ENCODE data around the gene KIF6.

Gene KIF6

GRCh38 chr6:39444479-39445019, 280.7 kb downstream of the KIF6 start:
- Histone ChIP-seq H3K27me3 (ENCODE audit: control insufficient read depth, insufficient read depth, low read length) (no peaks in the 10 kb centered on the region), H3K9me3 (ENCODE audit: control insufficient read depth, low read length) (no peaks in the 10 kb centered on the region), H3K4me1 (ENCODE audit: control insufficient read depth, insufficient read depth, low read length) (no peaks in the 10 kb centered on the region), H3K4me3 (ENCODE audit: low read length) (no peak overlapping the region), H3K36me3 (ENCODE audit: control insufficient read depth, insufficient read depth, low read length) (no peaks in the 10 kb centered on the region), H3K9ac (ENCODE audit: low read length) (no peak overlapping the region)

GRCh38 chr6:39441986-39442385, 283.2 kb downstream of the KIF6 start:
- Histone ChIP-seq H3K27me3 (ENCODE audit: control insufficient read depth, insufficient read depth, low read length) (no peaks in the 10 kb centered on the region), H3K9ac (ENCODE audit: low read length) (no peak overlapping the region), H3K4me1 (ENCODE audit: control insufficient read depth, insufficient read depth, low read length) (no peaks in the 10 kb centered on the region), H3K36me3 (ENCODE audit: control insufficient read depth, insufficient read depth, low read length) (no peaks in the 10 kb centered on the region), H3K4me3 (ENCODE audit: low read length) (no peak overlapping the region), H3K9me3 (ENCODE audit: control insufficient read depth, low read length) (no peaks in the 10 kb centered on the region)

GRCh38 chr6:39441301-39441700, 283.9 kb downstream of the KIF6 start:
- no peaks in the 10 kb centered on the region for H3K9me3 ChIP-seq (ENCODE audit: control insufficient read depth, low read length)
- H3K9ac ChIP-seq (ENCODE audit: low read length), result no peak overlapping the region
- H3K27me3 ChIP-seq (ENCODE audit: control insufficient read depth, insufficient read depth, low read length), result no peaks in the 10 kb centered on the region
- H3K4me1 ChIP-seq (ENCODE audit: control insufficient read depth, insufficient read depth, low read length), result no peaks in the 10 kb centered on the region
- H3K36me3 ChIP-seq (ENCODE audit: control insufficient read depth, insufficient read depth, low read length), result no peaks in the 10 kb centered on the region
- H3K4me3 ChIP-seq (ENCODE audit: low read length), result no peak overlapping the region

GRCh38 chr6:39440039-39440426, 285.2 kb downstream of the KIF6 start:
- Histone ChIP-seq H3K27me3 (ENCODE audit: control insufficient read depth, insufficient read depth, low read length) (no peaks in the 10 kb centered on the region), H3K4me3 (ENCODE audit: low read length) (no peak overlapping the region), H3K36me3 (ENCODE audit: control insufficient read depth, insufficient read depth, low read length) (no peaks in the 10 kb centered on the region), H3K9ac (ENCODE audit: low read length) (no peak overlapping the region), H3K4me1 (ENCODE audit: control insufficient read depth, insufficient read depth, low read length) (no peaks in the 10 kb centered on the region), H3K9me3 (ENCODE audit: control insufficient read depth, low read length) (no peaks in the 10 kb centered on the region)

- H3K36me3 ChIP-seq (ENCODE audit: control insufficient read depth, insufficient read depth, low read length), result no peaks in the 10 kb centered on the region
- no peaks in the 10 kb centered on the region for H3K27me3 ChIP-seq (ENCODE audit: control insufficient read depth, insufficient read depth, low read length)
- H3K4me1 ChIP-seq (ENCODE audit: control insufficient read depth, insufficient read depth, low read length), result no peaks in the 10 kb centered on the region
- no peak overlapping the region for H3K9ac ChIP-seq (ENCODE audit: low read length)
- no peaks in the 10 kb centered on the region for H3K9me3 ChIP-seq (ENCODE audit: control insufficient read depth, low read length)
- no peak overlapping the region for H3K4me3 ChIP-seq (ENCODE audit: low read length)
Observed at GRCh38 chr6:39439342-39440038, 285.7 kb downstream of the KIF6 start.

- Histone ChIP-seq H3K9ac (ENCODE audit: low read length) (no peak overlapping the region), H3K4me3 (ENCODE audit: low read length) (no peak overlapping the region), H3K4me1 (ENCODE audit: control insufficient read depth, insufficient read depth, low read length) (no peaks in the 10 kb centered on the region), H3K9me3 (ENCODE audit: control insufficient read depth, low read length) (no peaks in the 10 kb centered on the region), H3K36me3 (ENCODE audit: control insufficient read depth, insufficient read depth, low read length) (no peaks in the 10 kb centered on the region), H3K27me3 (ENCODE audit: control insufficient read depth, insufficient read depth, low read length) (no peaks in the 10 kb centered on the region)
Observed at GRCh38 chr6:39433630-39434029, 291.6 kb downstream of the KIF6 start.

GRCh38 chr6:39432330-39433025, 292.7 kb downstream of the KIF6 start:
- Histone ChIP-seq H3K4me1 (ENCODE audit: control insufficient read depth, insufficient read depth, low read length) (no peaks in the 10 kb centered on the region), H3K4me3 (ENCODE audit: low read length) (no peak overlapping the region), H3K9me3 (ENCODE audit: control insufficient read depth, low read length) (no peaks in the 10 kb centered on the region), H3K27me3 (ENCODE audit: control insufficient read depth, insufficient read depth, low read length) (no peaks in the 10 kb centered on the region), H3K9ac (ENCODE audit: low read length) (no peak overlapping the region), H3K36me3 (ENCODE audit: control insufficient read depth, insufficient read depth, low read length) (no peaks in the 10 kb centered on the region)

GRCh38 chr6:39430871-39431523, 294.2 kb downstream of the KIF6 start:
- no peak overlapping the region for H3K9ac ChIP-seq (ENCODE audit: low read length)
- H3K4me1 ChIP-seq (ENCODE audit: control insufficient read depth, insufficient read depth, low read length), result peaks cover 3% of the 10 kb centered on the region
- no peak overlapping the region for H3K4me3 ChIP-seq (ENCODE audit: low read length)
- no peaks in the 10 kb centered on the region for H3K9me3 ChIP-seq (ENCODE audit: control insufficient read depth, low read length)
- H3K27me3 ChIP-seq (ENCODE audit: control insufficient read depth, insufficient read depth, low read length), result no peaks in the 10 kb centered on the region
- H3K36me3 ChIP-seq (ENCODE audit: control insufficient read depth, insufficient read depth, low read length), result no peaks in the 10 kb centered on the region

- no peaks in the 10 kb centered on the region for H3K9me3 ChIP-seq (ENCODE audit: control insufficient read depth, low read length)
- H3K27me3 ChIP-seq (ENCODE audit: control insufficient read depth, insufficient read depth, low read length), result no peaks in the 10 kb centered on the region
- H3K4me1 ChIP-seq (ENCODE audit: control insufficient read depth, insufficient read depth, low read length), result peaks cover 7% of the 10 kb centered on the region
- H3K9ac ChIP-seq (ENCODE audit: low read length), result no peak overlapping the region
- H3K36me3 ChIP-seq (ENCODE audit: control insufficient read depth, insufficient read depth, low read length), result no peaks in the 10 kb centered on the region
- H3K4me3 ChIP-seq (ENCODE audit: low read length), result no peak overlapping the region
Observed at GRCh38 chr6:39430446-39430845, 294.8 kb downstream of the KIF6 start.

- Histone ChIP-seq H3K9me3 (ENCODE audit: control insufficient read depth, low read length) (no peaks in the 10 kb centered on the region), H3K36me3 (ENCODE audit: control insufficient read depth, insufficient read depth, low read length) (no peaks in the 10 kb centered on the region), H3K27me3 (ENCODE audit: control insufficient read depth, insufficient read depth, low read length) (no peaks in the 10 kb centered on the region), H3K4me3 (ENCODE audit: low read length) (no peak overlapping the region), H3K9ac (ENCODE audit: low read length) (no peak overlapping the region), H3K4me1 (ENCODE audit: control insufficient read depth, insufficient read depth, low read length) (peaks cover 7% of the 10 kb centered on the region)
Observed at GRCh38 chr6:39428816-39429215, 296.4 kb downstream of the KIF6 start.

GRCh38 chr6:39428152-39428551, 297.1 kb downstream of the KIF6 start:
- no peaks in the 10 kb centered on the region for H3K27me3 ChIP-seq (ENCODE audit: control insufficient read depth, insufficient read depth, low read length)
- no peaks in the 10 kb centered on the region for H3K36me3 ChIP-seq (ENCODE audit: control insufficient read depth, insufficient read depth, low read length)
- H3K9ac ChIP-seq (ENCODE audit: low read length), result no peak overlapping the region
- H3K4me3 ChIP-seq (ENCODE audit: low read length), result no peak overlapping the region
- no peaks in the 10 kb centered on the region for H3K9me3 ChIP-seq (ENCODE audit: control insufficient read depth, low read length)
- H3K4me1 ChIP-seq (ENCODE audit: control insufficient read depth, insufficient read depth, low read length), result peaks cover 7% of the 10 kb centered on the region

- H3K9ac ChIP-seq (ENCODE audit: low read length), result no peak overlapping the region
- H3K27me3 ChIP-seq (ENCODE audit: control insufficient read depth, insufficient read depth, low read length), result no peaks in the 10 kb centered on the region
- no peak overlapping the region for H3K4me3 ChIP-seq (ENCODE audit: low read length)
- H3K9me3 ChIP-seq (ENCODE audit: control insufficient read depth, low read length), result no peaks in the 10 kb centered on the region
- H3K4me1 ChIP-seq (ENCODE audit: control insufficient read depth, insufficient read depth, low read length), result peaks cover 7% of the 10 kb centered on the region
- no peaks in the 10 kb centered on the region for H3K36me3 ChIP-seq (ENCODE audit: control insufficient read depth, insufficient read depth, low read length)
Observed at GRCh38 chr6:39426073-39426456, 299.1 kb downstream of the KIF6 start.
